CD4-positive, alpha-beta T cell (primary cell): ENCODE data around the gene PCDHGB7. TPM values are rescaled to one million over a fixed set of nuclear protein-coding genes. Genes with fewer than 3 reads are reported as not detected.

Experiments used
- ATAC-seq: fragments of 200-7000 bp; cut with Tn5 transposase; one replicate; pipeline ENCODE4 v1.10.0; 2022; ENCODE audit warnings: mild to moderate bottlenecking; ENCODE audit not compliant: poor library complexity
- CTCF ChIA-PET: fragments of 350-600 bp; sonication (Branson Sonifier 250); formaldehyde crosslinking; loops from one replicate; lab custom pipeline; 2021; ENCODE audit warnings: antibody characterized with exemption, inconsistent platforms; lab: Charles Lee
- POLR2A ChIA-PET: fragments of 350-600 bp; sonication (Branson Sonifier 250); formaldehyde crosslinking; loops from one replicate; lab custom pipeline; 2021; ENCODE audit warnings: antibody characterized with exemption, inconsistent platforms; lab: Charles Lee
- DNase-seq, 14 experiments: peaks; one replicate each; pipeline ENCODE4 v3.0.0-alpha.2; 2013 to 2020; ENCODE audit warnings: mixed read lengths in 2 of 14
- H3K27ac ChIP-seq, 2 donors: one replicate each; pipeline versions ENCODE4 v1.5.1 to v1.7.0; 2013; ENCODE audit warnings: low read length in 2 of 2, low read depth in 1 of 2, mild to moderate bottlenecking in 1 of 2
- H3K27me3 ChIP-seq, 2 experiments: 1 replicate in 1 of 2; 2 replicates in 1 of 2; pipeline versions ENCODE4 v1.6.1 to v1.7.0; 2013; ENCODE audit warnings: low read length in 2 of 2, control low read depth in 1 of 2, mild to moderate bottlenecking in 1 of 2, moderate library complexity in 1 of 2; ENCODE audit not compliant: insufficient read depth in 2 of 2, control insufficient read depth in 1 of 2
- H3K36me3 ChIP-seq: one replicate; pipeline ENCODE4 v1.6.1; 2013; ENCODE audit warnings: low read length, control low read depth; ENCODE audit not compliant: insufficient read depth
- H3K4me1 ChIP-seq: one replicate; pipeline ENCODE4 v1.6.1; 2013; ENCODE audit warnings: low read length, control low read depth; ENCODE audit not compliant: insufficient read depth
- H3K4me3 ChIP-seq: one replicate; pipeline ENCODE4 v1.5.1; 2013; ENCODE audit warnings: mild to moderate bottlenecking, low read length, moderate library complexity
- H3K9me3 ChIP-seq, 2 experiments: 1 replicate in 1 of 2; 2 replicates in 1 of 2; pipeline versions ENCODE4 v1.6.1 to v1.7.0; 2013; ENCODE audit warnings: low read length in 2 of 2, mild to moderate bottlenecking in 2 of 2, control low read depth in 1 of 2, moderate library complexity in 1 of 2; ENCODE audit not compliant: control insufficient read depth in 1 of 2, insufficient read depth in 1 of 2
- H3K27ac Mint-ChIP-seq: one replicate; pipeline ENCODE4 v1.8.0; 2020; ENCODE audit warnings: mixed read lengths
- H3K27me3 Mint-ChIP-seq: one replicate; pipeline ENCODE4 v1.8.0; 2021; ENCODE audit warnings: mixed read lengths
- H3K36me3 Mint-ChIP-seq: one replicate; pipeline ENCODE4 v1.8.0; 2021; ENCODE audit warnings: low read depth, mixed read lengths
- H3K4me1 Mint-ChIP-seq: one replicate; pipeline ENCODE4 v1.8.0; 2021; ENCODE audit warnings: low read depth, mixed read lengths
- H3K4me3 Mint-ChIP-seq: one replicate; pipeline ENCODE4 v1.8.0; 2020; ENCODE audit warnings: mild to moderate bottlenecking, mixed read lengths
- H3K9me3 Mint-ChIP-seq: one replicate; pipeline ENCODE4 v1.8.0; 2020; ENCODE audit warnings: mixed read lengths
- intact Hi-C, 2 experiments: fragments of 100-400 bp; cut with DNase I in 1 of 2; cut with micrococcal nuclease in 1 of 2; formaldehyde crosslinking; loops; one replicate each; pipeline versions ENCODE4 v1.15.1 to v1.9.0; 2023 to 2025; cut with DNase I, micrococcal nuclease
- total RNA-seq, 174 experiments: library from RNA in 2 of 174; stranded (reverse) in 2 of 174; gene quantifications; one replicate each; pipeline ENCODE4 v1.2.3 and lab custom pipeline; 2021 to 2026
- TF ChIP-seq, protein P1 (sequence below): fragments of 200-600 bp; IDR thresholded peaks from one replicate; pipeline ENCODE4 v1.8.0; 2022; ENCODE audit warnings: antibody characterized with exemption, mild to moderate bottlenecking

The PCDHGB7 gene
- total RNA-seq, 2 experiments from 2014 or later: not detected

DNA sequence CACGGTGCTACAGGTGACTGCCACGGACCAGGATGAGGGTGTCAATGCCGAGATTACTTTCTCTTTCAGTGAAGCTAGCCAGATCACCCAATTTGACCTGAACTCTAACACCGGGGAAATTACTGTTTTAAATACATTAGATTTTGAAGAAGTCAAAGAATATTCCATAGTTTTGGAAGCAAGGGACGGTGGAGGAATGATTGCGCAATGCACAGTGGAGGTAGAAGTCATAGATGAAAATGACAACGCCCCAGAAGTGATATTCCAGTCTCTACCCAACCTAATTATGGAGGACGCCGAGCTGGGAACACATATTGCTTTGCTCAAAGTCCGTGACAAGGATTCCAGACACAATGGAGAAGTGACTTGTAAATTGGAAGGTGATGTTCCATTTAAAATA lies 28.8 kb upstream of the PCDHGB7 start:
- TF ChIP-seq, protein P1, sequence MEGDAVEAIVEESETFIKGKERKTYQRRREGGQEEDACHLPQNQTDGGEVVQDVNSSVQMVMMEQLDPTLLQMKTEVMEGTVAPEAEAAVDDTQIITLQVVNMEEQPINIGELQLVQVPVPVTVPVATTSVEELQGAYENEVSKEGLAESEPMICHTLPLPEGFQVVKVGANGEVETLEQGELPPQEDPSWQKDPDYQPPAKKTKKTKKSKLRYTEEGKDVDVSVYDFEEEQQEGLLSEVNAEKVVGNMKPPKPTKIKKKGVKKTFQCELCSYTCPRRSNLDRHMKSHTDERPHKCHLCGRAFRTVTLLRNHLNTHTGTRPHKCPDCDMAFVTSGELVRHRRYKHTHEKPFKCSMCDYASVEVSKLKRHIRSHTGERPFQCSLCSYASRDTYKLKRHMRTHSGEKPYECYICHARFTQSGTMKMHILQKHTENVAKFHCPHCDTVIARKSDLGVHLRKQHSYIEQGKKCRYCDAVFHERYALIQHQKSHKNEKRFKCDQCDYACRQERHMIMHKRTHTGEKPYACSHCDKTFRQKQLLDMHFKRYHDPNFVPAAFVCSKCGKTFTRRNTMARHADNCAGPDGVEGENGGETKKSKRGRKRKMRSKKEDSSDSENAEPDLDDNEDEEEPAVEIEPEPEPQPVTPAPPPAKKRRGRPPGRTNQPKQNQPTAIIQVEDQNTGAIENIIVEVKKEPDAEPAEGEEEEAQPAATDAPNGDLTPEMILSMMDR: no peak
- POLR2A ChIA-PET: no interaction called here
- peaks cover 89% of the 10 kb centered on the region for H3K27me3 Mint-ChIP-seq

DNA sequence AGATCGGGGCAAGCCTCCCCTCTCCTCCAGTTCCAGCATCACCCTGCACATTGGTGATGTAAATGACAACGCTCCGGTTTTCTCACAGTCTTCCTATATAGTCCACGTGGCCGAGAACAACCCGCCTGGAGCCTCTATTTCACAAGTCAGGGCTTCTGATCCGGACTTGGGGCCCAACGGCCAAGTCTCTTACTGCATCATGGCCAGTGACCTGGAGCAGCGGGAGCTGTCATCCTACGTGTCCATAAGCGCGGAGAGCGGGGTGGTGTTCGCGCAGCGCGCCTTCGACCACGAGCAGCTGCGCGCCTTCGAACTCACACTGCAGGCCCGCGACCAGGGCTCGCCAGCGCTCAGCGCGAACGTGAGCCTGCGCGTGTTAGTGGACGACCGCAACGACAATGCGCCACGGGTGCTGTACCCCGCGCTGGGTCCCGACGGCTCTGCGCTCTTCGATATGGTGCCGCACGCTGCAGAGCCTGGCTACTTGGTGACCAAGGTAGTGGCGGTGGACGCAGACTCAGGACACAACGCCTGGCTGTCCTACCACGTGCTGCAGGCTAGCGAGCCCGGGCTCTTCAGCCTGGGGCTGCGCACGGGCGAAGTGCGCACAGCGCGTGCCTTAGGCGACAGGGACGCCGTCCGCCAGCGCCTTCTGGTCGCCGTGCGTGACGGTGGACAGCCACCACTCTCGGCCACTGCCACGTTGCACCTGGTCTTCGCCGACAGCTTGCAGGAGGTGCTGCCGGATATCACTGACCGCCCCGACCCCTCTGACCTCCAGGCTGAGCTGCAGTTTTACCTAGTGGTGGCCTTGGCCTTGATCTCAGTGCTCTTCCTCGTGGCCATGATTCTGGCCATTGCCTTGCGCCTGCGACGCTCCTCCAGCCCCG lies 28.1 kb upstream of the PCDHGB7 start:
- POLR2A ChIA-PET: no interaction called here
- Histone ChIP-seq H3K4me3 (no peak overlapping the region), H3K4me1 (no peaks in the 10 kb centered on the region), H3K9me3 (peaks cover 50 to 70% of the 10 kb centered on the region in 2 experiments), H3K27ac (no peak overlapping the region), H3K36me3 (no peaks in the 10 kb centered on the region), H3K27me3 (peaks cover 58 to 87% of the 10 kb centered on the region in 2 experiments)
- TF ChIP-seq, protein P1: no peak
- Mint-ChIP-seq H3K27ac (no peak overlapping the region), H3K9me3 (peaks cover 31% of the 10 kb centered on the region), H3K27me3 (peaks cover 89% of the 10 kb centered on the region), H3K36me3 (peaks cover 33% of the 10 kb centered on the region), H3K4me1 (no peaks in the 10 kb centered on the region), H3K4me3 (no peak overlapping the region)
- ATAC-seq (no peak), DNase-seq (no peak)
- CTCF ChIA-PET: no interaction called here
- intact Hi-C loops: no loop called here

More for the DNA sequence above, 28.8 kb upstream of the PCDHGB7 start:
- Mint-ChIP-seq H3K4me3 (no peak overlapping the region), H3K36me3 (peaks cover 33% of the 10 kb centered on the region), H3K27ac (no peak overlapping the region), H3K4me1 (no peaks in the 10 kb centered on the region), H3K9me3 (peaks cover 30% of the 10 kb centered on the region)
- no peak for ATAC-seq
- no peak for DNase-seq
- intact Hi-C loops: no loop called here
- H3K27ac ChIP-seq: no peak overlapping the region
- no peaks in the 10 kb centered on the region for H3K4me1 ChIP-seq
- H3K9me3 ChIP-seq: peaks cover 48 to 70% of the 10 kb centered on the region in 2 experiments
- no peak overlapping the region for H3K4me3 ChIP-seq
- H3K36me3 ChIP-seq: no peaks in the 10 kb centered on the region
- peaks cover 57 to 88% of the 10 kb centered on the region in 2 experiments for H3K27me3 ChIP-seq
- CTCF ChIA-PET: interaction anchor here (1.5 kb wide), 1 partner anchor 230 kb away, joined by 3 read pairs; the partner anchor contains the start of gene DIAPH1

DNA sequence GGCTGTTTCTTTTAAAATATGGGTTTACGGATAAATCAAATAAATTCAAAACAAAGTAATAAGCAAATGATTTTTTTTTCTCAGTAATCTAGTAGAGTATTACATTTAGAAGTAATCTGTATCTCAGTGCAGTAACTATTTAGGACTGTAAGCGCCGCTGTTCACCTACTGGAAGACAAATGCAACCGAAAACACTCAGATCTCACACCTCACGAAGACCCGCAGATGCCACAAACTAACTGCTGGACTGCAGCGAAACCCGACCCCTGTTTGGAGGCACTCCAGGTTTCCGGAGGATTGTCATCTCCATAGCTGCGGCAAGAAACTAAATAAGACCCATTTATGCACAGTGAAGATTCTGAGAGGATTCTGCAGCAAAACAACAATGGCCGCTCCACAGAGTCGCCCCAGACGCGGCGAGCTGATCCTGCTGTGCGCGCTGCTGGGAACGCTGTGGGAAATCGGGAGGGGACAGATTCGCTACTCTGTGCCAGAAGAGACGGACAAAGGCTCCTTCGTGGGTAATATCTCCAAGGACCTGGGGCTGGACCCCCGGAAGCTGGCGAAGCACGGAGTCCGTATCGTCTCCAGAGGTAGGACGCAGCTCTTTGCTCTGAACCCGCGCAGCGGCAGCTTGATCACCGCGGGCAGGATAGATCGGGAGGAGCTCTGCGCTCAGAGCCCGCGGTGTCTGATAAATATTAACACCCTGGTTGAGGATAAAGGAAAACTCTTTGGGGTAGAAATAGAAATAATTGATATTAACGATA lies 24.9 kb upstream of the PCDHGB7 start, which contains the start of gene PCDHGA8:
PCDHGA8 (plus strand) TSS at position 205 of the 770 bp plus-strand sequence; CDS start at position 386, 181 bp downstream.
- Mint-ChIP-seq H3K4me3 (no peak within 1 kb of the TSS), H3K36me3 (peaks cover 20% of the 10 kb centered on the region)
- POLR2A ChIA-PET: no interaction called here

More for the DNA sequence above, 24.9 kb upstream of the PCDHGB7 start, which contains the start of gene PCDHGA8:
- H3K4me1 Mint-ChIP-seq: no peaks in the 10 kb centered on the region
- no peak within 1 kb of the TSS for H3K27ac Mint-ChIP-seq
- CTCF ChIA-PET: interaction anchor here (0.9 to 1.0 kb wide), 2 partner anchors 23 to 171 kb away, joined by 3 to 4 read pairs; partner anchors contain the start of gene PCDHGB3
- H3K36me3 ChIP-seq: no peaks in the 10 kb centered on the region
- H3K9me3 ChIP-seq: peaks cover 49 to 53% of the 10 kb centered on the region in 2 experiments
- H3K9me3 Mint-ChIP-seq: peaks cover 19% of the 10 kb centered on the region
- ATAC-seq (no peak), DNase-seq (no peak)
- H3K4me1 ChIP-seq: no peaks in the 10 kb centered on the region
- H3K27ac ChIP-seq: no peak within 1 kb of the TSS
- intact Hi-C loops: no loop called here
- H3K27me3 ChIP-seq: peaks cover 53 to 89% of the 10 kb centered on the region in 2 experiments
- TF ChIP-seq, protein P1: no peak
- peaks cover 85% of the 10 kb centered on the region for H3K27me3 Mint-ChIP-seq
- H3K4me3 ChIP-seq: no peak within 1 kb of the TSS
